Endodermal cell (in vitro differentiated cells): Measurements from ENCODE around the gene PRKAG2. TPM values are rescaled to one million over a fixed set of nuclear protein-coding genes. Genes with fewer than 3 reads are reported as not detected.

ENCODE experiments used
- DNase-seq: peaks from one replicate; pipeline ENCODE4 v3.0.0-alpha.2; 2017
- H3K27ac ChIP-seq: 2 replicates; pipeline ENCODE4 v1.5.1; 2013; ENCODE audit warnings: mild to moderate bottlenecking, low read depth, low read length, moderate library complexity
- H3K27me3 ChIP-seq: 2 replicates; pipeline ENCODE4 v1.6.1; 2013; ENCODE audit warnings: mild to moderate bottlenecking, low read length, moderate library complexity; ENCODE audit not compliant: insufficient read depth, control insufficient read depth, poor library complexity, severe bottlenecking
- H3K36me3 ChIP-seq: 2 replicates; pipeline ENCODE4 v1.7.0; 2013; ENCODE audit warnings: mild to moderate bottlenecking, low read length, moderate library complexity; ENCODE audit not compliant: control insufficient read depth, insufficient read depth
- H3K4me1 ChIP-seq: one replicate; pipeline ENCODE4 v1.7.0; 2013; ENCODE audit warnings: low read length; ENCODE audit not compliant: control insufficient read depth, insufficient read depth
- H3K4me3 ChIP-seq: 2 replicates; pipeline ENCODE4 v1.5.1; 2013; ENCODE audit warnings: mild to moderate bottlenecking, low read length, moderate library complexity
- H3K9ac ChIP-seq: 2 replicates; pipeline ENCODE4 v1.6.1; 2013; ENCODE audit warnings: mild to moderate bottlenecking, low read length, moderate library complexity; ENCODE audit not compliant: poor library complexity, severe bottlenecking; ENCODE audit errors: extremely low read depth
- H3K9me3 ChIP-seq: 2 replicates; pipeline ENCODE4 v1.6.1; 2013; ENCODE audit warnings: mild to moderate bottlenecking, low read length, moderate library complexity; ENCODE audit not compliant: control insufficient read depth
- H3K27ac Mint-ChIP-seq: 2 replicates; pipeline ENCODE4 v1.8.0; 2020; ENCODE audit warnings: mixed read lengths
- H3K27me3 Mint-ChIP-seq: 2 replicates; pipeline ENCODE4 v1.8.0; 2021; ENCODE audit warnings: mild to moderate bottlenecking, mixed read lengths; ENCODE audit not compliant: insufficient read depth
- H3K36me3 Mint-ChIP-seq: 2 replicates; pipeline ENCODE4 v1.8.0; 2020; ENCODE audit warnings: low read depth, mixed read lengths
- H3K4me1 Mint-ChIP-seq: 2 replicates; pipeline ENCODE4 v1.8.0; 2020; ENCODE audit warnings: mixed read lengths
- H3K4me3 Mint-ChIP-seq: 2 replicates; pipeline ENCODE4 v1.8.0; 2020; ENCODE audit warnings: mild to moderate bottlenecking, moderate library complexity, mixed read lengths
- H3K9me3 Mint-ChIP-seq: 2 replicates; pipeline ENCODE4 v1.8.0; 2020; ENCODE audit warnings: mild to moderate bottlenecking, mixed read lengths
- CTCF ChIP-seq: fragments of 200-600 bp; sonication (generic); conservative IDR thresholded peaks from 2 replicates; pipeline ENCODE4 v1.5.0; 2021; ENCODE audit warnings: antibody characterized with exemption, mild to moderate bottlenecking
- WGBS, 2 experiments: methylation state at CpG; one replicate each; pipeline versions ENCODE4 v1.1.5 to v1.1.7; 2013; ENCODE audit warnings: missing lambda C conversion rate in 2 of 2, mixed read lengths in 1 of 2; ENCODE audit not compliant: insufficient coverage in 1 of 2, insufficient read length in 1 of 2; 5-methylcytosine and 5-hydroxymethylcytosine counted together
- total RNA-seq, 2 donors: library from RNA; stranded (reverse); fragmentation: NEBNext Ultra II Directional in 1 of 2; extraction: Animal tissue kit (Norgen Biotek cat#: 25700) in 1 of 2; gene quantifications; 2 replicates in 1 of 2; 3 replicates in 1 of 2; pipeline ENCODE4 v1.2.1, GENCODE V29; 2021

The PRKAG2 gene
- total RNA-seq, 2 donors from 2014 or later, result 17.2 to 20.7 TPM

- Histone ChIP-seq H3K36me3 (no peaks in the 10 kb centered on the region), H3K27me3 (no peaks in the 10 kb centered on the region), H3K9ac (no peak overlapping the region), H3K9me3 (no peaks in the 10 kb centered on the region), H3K4me1 (no peaks in the 10 kb centered on the region), H3K27ac (no peak overlapping the region), H3K4me3 (no peak overlapping the region)
- Mint-ChIP-seq H3K4me1 (peaks cover 8% of the 10 kb centered on the region), H3K36me3 (no peaks in the 10 kb centered on the region), H3K4me3 (no peak overlapping the region), H3K27ac (no peak overlapping the region), H3K9me3 (no peaks in the 10 kb centered on the region), H3K27me3 (peaks cover 4% of the 10 kb centered on the region)
- no peak for DNase-seq
- no peak for TF ChIP-seq CTCF
- 91 to 96% methylated on average over 4 to 5 of the region's 5 CpGs for WGBS, 2 experiments
Observed at GRCh38 chr7:151652111-151652510, 224.8 kb downstream of the PRKAG2 start.

- WGBS, 2 experiments, result 92 to 100% methylated on average over 4 of the region's 4 CpGs
- no peak for DNase-seq
- H3K4me3 ChIP-seq, result no peak overlapping the region
- H3K27ac Mint-ChIP-seq, result no peak overlapping the region
- H3K9me3 ChIP-seq, result peaks cover 8% of the 10 kb centered on the region
- H3K36me3 Mint-ChIP-seq, result no peaks in the 10 kb centered on the region
- no peaks in the 10 kb centered on the region for H3K4me1 ChIP-seq
- H3K27ac ChIP-seq, result no peak overlapping the region
- no peak overlapping the region for H3K9ac ChIP-seq
- no peaks in the 10 kb centered on the region for H3K27me3 ChIP-seq
- peaks cover 2% of the 10 kb centered on the region for H3K9me3 Mint-ChIP-seq
- no peak for TF ChIP-seq CTCF
- H3K27me3 Mint-ChIP-seq, result peaks cover 4% of the 10 kb centered on the region
- H3K36me3 ChIP-seq, result no peaks in the 10 kb centered on the region
- no peak overlapping the region for H3K4me3 Mint-ChIP-seq
- peaks cover 8% of the 10 kb centered on the region for H3K4me1 Mint-ChIP-seq
Observed at GRCh38 chr7:151650161-151650560, 226.8 kb downstream of the PRKAG2 start.

GRCh38 chr7:151648429-151648828 lies 228.5 kb downstream of the PRKAG2 start:
- Histone ChIP-seq H3K9ac (no peak overlapping the region), H3K4me3 (no peak overlapping the region), H3K27me3 (no peaks in the 10 kb centered on the region), H3K9me3 (peaks cover 17% of the 10 kb centered on the region), H3K36me3 (no peaks in the 10 kb centered on the region), H3K4me1 (no peaks in the 10 kb centered on the region), H3K27ac (no peak overlapping the region)
- no peak for DNase-seq
- Mint-ChIP-seq H3K36me3 (no peaks in the 10 kb centered on the region), H3K27ac (no peak overlapping the region), H3K4me1 (peaks cover 8% of the 10 kb centered on the region), H3K27me3 (no peaks in the 10 kb centered on the region), H3K9me3 (peaks cover 8% of the 10 kb centered on the region), H3K4me3 (no peak overlapping the region)
- TF ChIP-seq CTCF, result no peak
- 88 to 91% methylated on average over 6 of the region's 6 CpGs for WGBS, 2 experiments
